ENCODE results near the gene ARID5B.

Gene ARID5B

DNA sequence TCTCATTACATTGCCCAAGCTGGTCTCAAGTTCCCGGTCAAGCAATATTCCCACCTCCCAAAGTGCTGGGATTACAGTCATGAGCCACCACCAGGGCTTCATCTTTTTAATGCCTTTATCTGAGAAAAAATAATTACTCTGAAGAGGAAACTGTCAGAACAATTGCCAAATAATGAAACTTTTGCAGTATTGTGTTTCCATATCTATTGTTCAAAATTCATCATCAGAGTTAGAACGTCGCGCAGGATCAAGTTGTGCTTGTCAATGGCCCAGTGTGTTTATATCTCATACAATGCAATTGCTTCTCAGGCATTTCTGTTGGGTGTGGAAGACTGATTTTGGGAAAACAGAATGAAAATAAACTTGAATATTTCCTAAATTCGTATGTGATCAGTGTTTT lies 143.1 kb downstream of the ARID5B start:
- Histone ChIP-seq H3K9me3 (ENCODE audit: insufficient read depth, low read depth, low read length) (no peaks in the 10 kb centered on the region), H2AFZ (ENCODE audit: low read length) (no peak overlapping the region), H3K36me3 (ENCODE audit: insufficient read depth, low read length) (peaks cover 14% of the 10 kb centered on the region; the same call in 1 of the 2 replicates), H3K27me3 (ENCODE audit: insufficient read depth, low read length, poor library complexity, severe bottlenecking) (no peaks in the 10 kb centered on the region), H3K9ac (ENCODE audit: low read depth, low read length, poor library complexity, severe bottlenecking) (no peak overlapping the region), H3K9me2 (replicated peaks; ENCODE audit: low read depth, low read length) (no peaks in the 10 kb centered on the region), H3K4me2 (ENCODE audit: low read depth, low read length, poor library complexity, severe bottlenecking) (no peak overlapping the region), H3F3A (ENCODE audit: low read depth) (peaks cover 8% of the 10 kb centered on the region), H4K20me1 (ENCODE audit: insufficient read depth, low read length, poor library complexity, severe bottlenecking) (peaks cover 15% of the 10 kb centered on the region), H3K4me1 (ENCODE audit: insufficient read depth, low read length, poor library complexity, severe bottlenecking) (peaks cover 90% of the 10 kb centered on the region), H3K79me2 (ENCODE audit: insufficient read depth, low read length) (peaks cover 91% of the 10 kb centered on the region), H3K4me3 (ENCODE audit: low read length, poor library complexity, severe bottlenecking) (no peak overlapping the region)
- TF ChIP-seq EZH2phosphoT487 (IDR thresholded peaks at IDR 0.05; ENCODE audit: borderline replicate concordance) = no peak
- TF ChIP-seq, protein P1, sequence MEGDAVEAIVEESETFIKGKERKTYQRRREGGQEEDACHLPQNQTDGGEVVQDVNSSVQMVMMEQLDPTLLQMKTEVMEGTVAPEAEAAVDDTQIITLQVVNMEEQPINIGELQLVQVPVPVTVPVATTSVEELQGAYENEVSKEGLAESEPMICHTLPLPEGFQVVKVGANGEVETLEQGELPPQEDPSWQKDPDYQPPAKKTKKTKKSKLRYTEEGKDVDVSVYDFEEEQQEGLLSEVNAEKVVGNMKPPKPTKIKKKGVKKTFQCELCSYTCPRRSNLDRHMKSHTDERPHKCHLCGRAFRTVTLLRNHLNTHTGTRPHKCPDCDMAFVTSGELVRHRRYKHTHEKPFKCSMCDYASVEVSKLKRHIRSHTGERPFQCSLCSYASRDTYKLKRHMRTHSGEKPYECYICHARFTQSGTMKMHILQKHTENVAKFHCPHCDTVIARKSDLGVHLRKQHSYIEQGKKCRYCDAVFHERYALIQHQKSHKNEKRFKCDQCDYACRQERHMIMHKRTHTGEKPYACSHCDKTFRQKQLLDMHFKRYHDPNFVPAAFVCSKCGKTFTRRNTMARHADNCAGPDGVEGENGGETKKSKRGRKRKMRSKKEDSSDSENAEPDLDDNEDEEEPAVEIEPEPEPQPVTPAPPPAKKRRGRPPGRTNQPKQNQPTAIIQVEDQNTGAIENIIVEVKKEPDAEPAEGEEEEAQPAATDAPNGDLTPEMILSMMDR (conservative IDR thresholded peaks at IDR 0.05; ENCODE audit: low read length) = no peak

DNA sequence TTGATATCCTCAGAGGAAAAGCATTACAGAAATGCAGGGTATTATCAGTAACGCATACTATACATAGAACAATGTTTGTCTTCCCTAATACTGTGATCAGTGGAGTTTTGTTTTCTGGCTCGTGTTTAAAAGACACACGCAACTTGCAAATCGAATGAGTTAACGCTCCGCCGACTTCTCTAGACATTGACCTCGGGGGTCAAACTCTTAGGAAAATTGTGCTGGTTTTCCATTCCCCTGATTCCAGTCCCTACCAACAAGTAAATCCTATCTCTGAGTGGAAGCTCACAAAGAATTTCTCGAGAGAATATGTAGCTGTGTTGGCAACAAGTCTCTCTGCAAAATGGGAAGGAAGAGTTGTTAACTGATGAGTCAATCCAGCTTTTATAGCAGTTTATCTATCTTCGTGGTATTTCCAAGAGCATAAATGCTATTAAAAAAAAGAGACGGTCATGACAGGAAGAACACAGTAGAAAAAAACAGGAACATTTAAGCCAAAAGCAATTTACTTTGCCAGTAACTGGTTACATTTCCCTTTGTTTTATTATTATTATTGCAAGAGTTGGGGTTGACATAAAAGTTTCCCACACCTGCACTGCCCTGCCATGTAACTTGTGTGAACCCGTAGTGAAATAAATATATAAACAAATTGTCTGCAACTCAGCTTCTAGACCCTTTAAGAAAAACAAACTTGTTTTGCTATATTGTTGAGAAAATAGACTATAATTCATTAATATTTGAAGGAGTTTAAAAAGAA lies 144.4 kb downstream of the ARID5B start:
- Histone ChIP-seq H3K27me3 (ENCODE audit: insufficient read depth, low read length, poor library complexity, severe bottlenecking) (no peaks in the 10 kb centered on the region), H3K9me3 (ENCODE audit: insufficient read depth, low read depth, low read length) (no peaks in the 10 kb centered on the region), H3F3A (ENCODE audit: low read depth) (peaks cover 8% of the 10 kb centered on the region), H3K36me3 (ENCODE audit: insufficient read depth, low read length) (peaks cover 18% of the 10 kb centered on the region; the same call in 1 of the 2 replicates), H3K4me3 (ENCODE audit: low read length, poor library complexity, severe bottlenecking) (peak overlapping the region; percentile 58), H3K9ac (ENCODE audit: low read depth, low read length, poor library complexity, severe bottlenecking) (peak overlapping the region; percentile 25), H3K9me2 (replicated peaks; ENCODE audit: low read depth, low read length) (no peaks in the 10 kb centered on the region), H2AFZ (ENCODE audit: low read length) (no peak overlapping the region), H3K4me2 (ENCODE audit: low read depth, low read length, poor library complexity, severe bottlenecking) (peak overlapping the region; percentile 71), H3K79me2 (ENCODE audit: insufficient read depth, low read length) (peaks cover 93% of the 10 kb centered on the region), H3K4me1 (ENCODE audit: insufficient read depth, low read length, poor library complexity, severe bottlenecking) (peaks cover 94% of the 10 kb centered on the region), H4K20me1 (ENCODE audit: insufficient read depth, low read length, poor library complexity, severe bottlenecking) (peaks cover 20% of the 10 kb centered on the region)
- TF ChIP-seq, protein P1 (conservative IDR thresholded peaks at IDR 0.05; ENCODE audit: low read length) = no peak
- TF ChIP-seq EZH2phosphoT487 (IDR thresholded peaks at IDR 0.05; ENCODE audit: borderline replicate concordance) = no peak

DNA sequence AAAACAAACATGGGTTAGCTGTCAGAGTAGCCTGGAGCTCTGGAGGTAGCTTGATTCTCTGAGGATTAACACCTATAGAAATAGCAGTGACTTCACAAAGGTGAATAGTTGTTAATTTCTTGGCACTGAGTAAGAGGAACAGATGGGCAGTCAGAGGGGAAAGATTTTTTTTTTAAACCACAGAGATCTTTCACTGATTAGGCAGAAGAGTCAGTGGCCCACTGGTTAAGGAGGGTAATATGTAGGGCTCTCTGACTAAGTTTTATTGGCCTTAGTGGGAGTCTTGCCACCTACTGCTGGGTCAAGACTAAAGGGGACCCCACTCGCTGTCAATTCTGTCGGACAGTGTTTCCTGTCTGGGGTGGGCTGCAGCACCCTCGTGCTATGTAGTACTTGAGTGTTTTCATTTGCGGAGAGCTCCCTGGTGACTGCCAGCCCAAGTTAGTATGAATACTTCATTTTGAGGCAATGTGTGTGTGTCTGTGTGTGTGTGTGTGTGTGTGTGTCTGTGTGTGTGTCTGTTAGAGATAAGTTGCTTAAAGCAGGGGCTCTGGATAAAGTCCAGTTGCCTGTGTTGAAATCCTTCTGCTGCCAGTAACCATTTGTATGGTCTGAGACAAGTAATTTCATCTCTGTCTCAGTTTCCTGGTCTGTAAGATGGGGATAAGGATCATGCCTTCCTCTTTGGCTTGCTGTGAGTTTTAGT lies 145.2 kb downstream of the ARID5B start:
- H4K20me1 ChIP-seq (ENCODE audit: insufficient read depth, low read length, poor library complexity, severe bottlenecking) = peaks cover 20% of the 10 kb centered on the region
- peaks cover 8% of the 10 kb centered on the region for H3F3A ChIP-seq (ENCODE audit: low read depth)
- H2AFZ ChIP-seq (ENCODE audit: low read length) = no peak overlapping the region
- no peaks in the 10 kb centered on the region for H3K9me3 ChIP-seq (ENCODE audit: insufficient read depth, low read depth, low read length)
- no peaks in the 10 kb centered on the region for H3K27me3 ChIP-seq (ENCODE audit: insufficient read depth, low read length, poor library complexity, severe bottlenecking)
- no peaks in the 10 kb centered on the region for H3K9me2 ChIP-seq (replicated peaks; ENCODE audit: low read depth, low read length)
- TF ChIP-seq EZH2phosphoT487 (IDR thresholded peaks at IDR 0.05; ENCODE audit: borderline replicate concordance) = no peak
- TF ChIP-seq, protein P1 (conservative IDR thresholded peaks at IDR 0.05; ENCODE audit: low read length) = no peak
- H3K4me1 ChIP-seq (ENCODE audit: insufficient read depth, low read length, poor library complexity, severe bottlenecking) = peaks cover 89% of the 10 kb centered on the region
- H3K4me3 ChIP-seq (ENCODE audit: low read length, poor library complexity, severe bottlenecking) = peak overlapping the region; percentile 58
- peaks cover 26% of the 10 kb centered on the region for H3K36me3 ChIP-seq (ENCODE audit: insufficient read depth, low read length)
- H3K9ac ChIP-seq (ENCODE audit: low read depth, low read length, poor library complexity, severe bottlenecking) = peak overlapping the region; percentile 54
- H3K79me2 ChIP-seq (ENCODE audit: insufficient read depth, low read length) = peaks cover 93% of the 10 kb centered on the region
- H3K4me2 ChIP-seq (ENCODE audit: low read depth, low read length, poor library complexity, severe bottlenecking) = peak overlapping the region; percentile 71
